Stimulated activated CD8-positive, alpha-beta memory T cell treated with anti-CD3 and anti-CD28 coated beads, Interleukin-12 subunit alpha, Interleukin-12 subunit beta, amount 100 ng/mL, for 1 hour (primary cell): ENCODE results near the gene CD300A.
"Not testable (repeated sequence)": the region's sequence is repeated elsewhere in the genome, so short reads cannot be mapped to it uniquely, and the experiment has no call there.

ENCODE experiments used
- DNase-seq: peaks from one replicate; pipeline ENCODE4 v3.0.0-alpha.2; 2020; ENCODE audit warnings: low read depth

Gene CD300A

DNA sequence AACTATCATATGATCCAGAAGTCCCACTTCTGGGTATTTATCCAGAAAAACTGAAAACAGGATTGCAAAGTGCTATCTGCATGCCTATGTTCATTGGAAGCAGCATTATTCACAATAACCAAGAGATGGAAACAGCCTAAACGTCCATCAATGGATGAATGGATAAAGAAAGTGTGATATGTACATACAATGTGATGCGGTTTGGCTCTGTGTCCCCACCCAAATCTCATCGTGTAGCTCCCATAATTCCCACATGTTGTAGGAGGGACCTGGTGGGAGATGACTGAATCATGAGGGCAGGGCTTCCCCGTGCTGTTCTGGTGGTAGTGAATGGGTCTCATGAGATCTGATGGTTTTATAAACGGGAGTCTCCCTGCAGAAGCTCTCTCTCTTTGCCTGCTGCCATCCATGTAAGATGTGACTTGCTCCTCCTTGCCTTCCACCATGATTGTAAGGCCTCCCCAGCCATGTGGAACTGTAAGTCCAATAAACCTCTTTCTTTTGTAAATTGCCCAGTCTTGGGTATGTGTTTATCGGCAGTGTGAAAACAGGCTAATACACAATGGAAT lies 52.1 kb downstream of the CD300A start:
- DNase-seq: not testable (repeated sequence)

DNA sequence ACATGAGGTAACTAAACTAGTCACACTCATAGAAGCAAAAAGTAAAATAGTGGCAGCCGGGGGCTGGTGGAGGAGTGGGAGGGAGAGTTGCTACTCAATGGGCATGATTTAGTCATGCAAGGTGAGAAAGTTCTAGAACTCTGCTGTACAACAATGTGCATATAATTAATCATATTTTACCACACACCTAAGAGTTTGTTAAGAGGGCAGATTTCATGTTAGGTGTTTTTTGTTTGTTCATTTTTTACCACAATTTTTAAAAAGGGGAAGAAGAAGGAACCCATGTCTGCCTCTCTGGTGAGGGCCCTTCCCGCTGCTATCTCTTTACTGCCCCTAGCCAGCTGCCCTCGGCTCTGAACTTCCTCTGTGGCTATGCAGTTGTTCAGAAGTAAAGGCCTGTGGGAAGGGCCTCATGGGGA lies 53.6 kb downstream of the CD300A start:
- no peak for DNase-seq

DNA sequence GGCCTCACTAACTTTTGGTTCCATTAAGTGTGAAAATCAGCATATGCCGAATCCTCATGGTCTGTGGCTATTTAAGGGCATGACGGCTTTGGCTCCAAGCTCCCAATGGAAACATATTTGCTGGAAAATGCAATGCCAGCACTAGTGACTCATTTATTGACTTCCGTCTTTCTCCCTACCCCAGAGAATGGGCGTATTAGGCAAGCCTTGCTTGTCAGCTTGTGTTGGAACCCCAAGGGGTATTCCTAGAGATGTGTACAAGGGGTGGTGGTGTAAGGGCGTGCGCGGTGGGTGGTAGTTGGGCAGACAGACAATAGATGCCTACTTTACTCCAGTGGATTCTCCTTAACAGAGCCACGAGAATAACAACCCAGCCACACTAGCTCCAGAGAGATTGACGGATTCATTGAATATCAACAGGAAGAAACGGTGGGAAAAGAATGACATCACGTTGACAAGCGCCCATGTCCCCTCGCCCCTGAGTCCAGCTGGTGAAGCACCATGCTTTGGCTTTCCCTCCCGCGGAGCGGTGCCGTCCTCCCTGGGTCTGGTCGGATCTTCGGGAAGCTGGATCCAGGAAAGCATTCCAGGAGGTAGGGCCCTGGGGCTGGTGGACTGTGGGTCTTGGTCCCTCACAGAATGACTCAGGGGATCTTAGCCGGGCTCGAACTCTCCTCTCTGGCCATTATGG lies 54.5 kb downstream of the CD300A start:
- DNase-seq: no peak

DNA sequence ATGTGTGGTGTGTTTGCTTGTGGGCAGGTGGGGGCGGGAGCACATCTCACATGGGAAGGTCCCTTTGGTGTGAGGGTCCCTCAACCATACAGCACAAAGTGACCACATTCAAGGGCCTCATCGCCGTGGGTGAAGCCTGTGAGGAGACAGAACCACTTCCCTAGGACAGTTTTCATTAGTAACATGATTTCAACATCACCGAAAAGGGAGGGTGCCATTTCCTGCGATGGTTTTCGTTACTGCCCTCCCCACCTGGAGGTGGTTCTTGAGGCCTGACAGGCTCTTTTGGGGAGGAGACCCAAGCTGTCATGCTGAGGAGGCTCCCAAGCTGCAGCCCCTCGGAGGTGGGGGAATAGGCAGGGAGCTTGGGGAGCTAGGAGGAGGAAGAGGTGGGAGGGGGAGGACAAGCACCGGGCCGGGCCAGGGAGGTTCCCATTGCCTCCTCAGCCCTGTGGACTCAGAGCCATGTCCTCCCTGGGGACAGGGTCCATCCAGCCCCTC lies 55.3 kb downstream of the CD300A start:
- no peak for DNase-seq

DNA sequence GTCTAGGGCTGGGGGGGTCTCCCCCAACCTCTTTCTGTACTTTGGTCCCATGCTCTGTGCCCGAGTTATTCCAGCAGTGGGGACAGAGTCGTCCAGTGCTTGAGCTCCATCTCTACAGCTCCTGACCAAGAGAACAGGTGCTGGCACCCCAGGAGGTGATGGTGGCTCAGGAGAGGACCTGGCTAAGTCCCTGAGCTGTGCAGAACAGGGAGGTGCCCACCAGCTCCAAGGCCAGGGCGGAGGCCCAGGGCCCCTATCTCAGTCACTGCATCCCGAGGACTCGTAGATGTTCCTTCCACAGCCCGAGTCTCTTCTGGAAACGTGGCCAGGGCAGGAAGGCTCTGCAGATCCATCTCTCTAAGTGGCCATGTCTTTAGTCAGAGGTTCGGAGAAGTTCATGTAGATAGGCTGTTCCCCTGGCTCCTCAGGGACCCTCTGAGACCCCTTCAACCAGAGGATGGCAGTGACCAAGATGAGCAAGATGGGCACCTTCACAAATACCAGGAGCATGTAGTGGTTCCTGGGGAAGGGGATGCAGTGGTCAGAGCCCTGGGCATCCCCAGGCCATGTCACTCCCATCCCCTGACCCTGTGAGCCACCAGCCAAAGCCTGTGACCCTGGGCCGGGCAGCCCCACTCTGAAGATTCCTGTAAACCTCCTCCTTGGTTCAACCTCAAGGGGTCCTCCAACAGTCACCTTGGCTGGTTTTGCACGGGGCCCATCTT lies 56.1 kb downstream of the CD300A start:
- DNase-seq: no peak

DNA sequence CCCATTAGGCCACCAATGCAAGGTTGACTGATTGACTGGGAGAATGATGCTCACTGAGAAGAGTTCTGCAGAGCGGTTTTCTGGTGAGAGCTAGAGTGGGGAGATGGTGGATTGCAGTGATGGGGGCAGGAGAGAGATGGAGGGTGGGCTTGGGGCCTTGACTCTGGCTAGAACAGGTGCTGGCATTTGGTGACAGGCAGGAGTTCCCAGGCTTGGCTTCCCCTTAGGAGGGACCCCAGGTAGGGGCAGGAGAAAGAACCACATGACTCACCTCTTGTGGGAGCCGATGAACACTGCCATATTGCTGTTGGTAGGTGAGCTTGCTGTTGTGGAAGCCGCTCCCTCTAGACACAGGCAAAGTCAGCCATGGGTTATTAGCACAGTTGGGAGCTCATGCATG lies 56.9 kb downstream of the CD300A start:
- DNase-seq: no peak

DNA sequence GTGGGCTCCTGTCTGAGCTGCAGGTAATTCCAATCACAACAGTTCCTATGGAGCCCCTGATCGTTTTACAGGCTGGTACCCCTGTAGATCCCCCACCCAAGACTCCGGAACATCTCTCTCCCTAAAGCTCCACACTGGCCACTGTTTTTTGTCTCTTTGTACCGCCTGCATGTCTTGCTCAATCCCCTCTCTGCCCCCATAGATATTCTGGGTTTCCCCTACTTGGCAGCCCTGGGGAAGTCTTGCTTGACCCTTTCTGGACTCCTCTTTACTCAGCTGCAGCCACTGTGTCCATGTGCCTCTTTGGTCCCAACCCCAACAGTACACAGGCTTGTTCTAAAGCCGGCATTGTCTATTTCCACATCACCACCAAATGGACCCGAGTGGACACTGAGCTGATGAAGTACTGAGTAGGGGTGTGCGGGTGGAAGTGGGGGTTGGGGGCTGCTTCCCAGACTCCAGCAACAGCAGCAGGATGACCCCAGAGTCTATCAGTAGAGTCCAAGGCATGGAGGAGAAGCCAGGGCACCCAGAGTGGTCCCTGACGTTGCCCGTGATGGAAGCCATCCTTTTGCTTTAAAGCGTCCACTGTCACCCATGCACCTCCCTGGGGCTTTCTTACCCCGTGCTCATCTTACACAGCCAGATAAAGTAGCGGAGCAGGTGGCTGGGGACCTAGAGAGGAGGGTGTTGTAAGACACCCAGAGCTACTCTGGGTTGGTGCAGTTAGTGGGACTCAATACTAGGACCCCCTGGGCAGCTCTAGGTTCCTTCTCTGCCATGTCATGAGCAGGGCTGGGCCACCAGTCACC lies 58.4 kb downstream of the CD300A start:
- DNase-seq: no peak

DNA sequence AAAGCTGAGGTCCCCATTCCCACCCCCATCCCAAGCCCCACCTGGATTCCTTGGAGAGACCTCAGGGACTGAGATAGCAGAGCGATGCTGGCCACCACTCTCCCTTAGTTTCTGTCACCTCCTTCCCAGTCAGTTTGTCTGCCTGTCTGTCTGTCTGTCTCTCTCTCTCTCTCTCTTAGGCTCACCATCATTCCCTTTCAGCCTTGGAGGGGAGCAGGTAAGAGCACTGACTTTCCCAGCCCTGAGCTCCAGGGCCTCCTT lies 59.0 kb downstream of the CD300A start:
- DNase-seq: no peak

DNA sequence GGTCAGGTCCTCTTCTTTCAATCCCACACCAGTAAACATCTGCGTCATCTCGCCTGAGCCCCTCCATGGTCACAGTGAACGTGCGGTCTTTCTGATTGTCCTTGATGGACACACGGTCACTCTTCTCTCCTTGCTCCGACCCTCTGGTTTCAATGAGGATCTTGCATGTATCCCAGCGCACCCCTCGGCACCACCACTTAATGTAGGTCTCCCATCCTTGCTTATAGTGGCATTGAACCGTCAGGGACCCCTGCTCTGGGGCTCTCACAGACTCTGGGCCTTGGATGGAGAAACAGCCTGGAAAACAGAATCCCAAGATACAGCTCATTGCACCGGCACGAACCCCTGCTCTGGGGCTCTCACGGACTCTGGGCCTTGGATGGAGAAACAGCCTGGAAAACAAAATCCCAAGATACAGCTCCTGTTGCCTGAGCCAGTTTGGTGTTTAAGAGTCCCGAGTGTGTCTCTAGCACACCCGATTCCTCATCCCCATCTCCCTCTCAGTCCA lies 59.4 kb downstream of the CD300A start:
- no peak for DNase-seq

DNA sequence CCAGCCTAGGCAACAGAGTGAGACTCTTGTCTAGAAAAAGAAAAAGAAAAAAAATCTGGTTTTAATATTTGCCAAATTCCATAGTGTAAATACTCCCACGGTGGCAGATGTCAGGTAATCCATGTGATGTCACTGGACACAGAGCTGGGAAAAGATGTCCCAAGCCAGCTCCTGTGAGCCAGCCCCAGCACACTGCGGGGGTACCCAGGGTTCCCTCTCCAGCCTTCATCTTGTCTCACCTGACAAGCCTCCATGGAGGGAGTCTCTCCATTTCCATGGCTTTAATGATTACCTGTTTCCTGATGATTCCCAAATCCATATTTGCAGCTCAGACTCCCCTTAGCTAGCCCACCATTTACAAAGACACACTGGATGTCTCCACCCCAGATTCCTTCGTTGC lies 60.2 kb downstream of the CD300A start:
- no peak for DNase-seq

DNA sequence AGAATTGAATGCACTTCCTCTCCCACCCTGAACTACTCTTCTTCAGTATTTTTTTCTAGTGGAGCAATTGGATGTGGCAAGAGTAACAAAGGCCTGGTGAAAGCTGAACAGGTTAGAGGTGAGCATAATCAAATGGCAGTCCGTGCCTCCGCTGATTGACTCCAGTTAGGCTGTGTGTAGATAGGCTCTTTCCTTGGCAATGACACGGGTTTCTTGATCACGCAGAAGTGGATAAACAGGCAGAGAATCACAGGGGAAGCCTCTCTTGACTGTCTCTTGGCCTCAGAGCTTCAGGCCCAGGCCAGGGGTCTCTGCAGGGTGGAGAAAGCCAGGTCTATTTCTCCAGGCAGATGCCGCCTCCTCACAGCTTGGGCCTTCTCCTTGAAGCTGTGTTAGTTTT lies 60.6 kb downstream of the CD300A start:
- no peak for DNase-seq

DNA sequence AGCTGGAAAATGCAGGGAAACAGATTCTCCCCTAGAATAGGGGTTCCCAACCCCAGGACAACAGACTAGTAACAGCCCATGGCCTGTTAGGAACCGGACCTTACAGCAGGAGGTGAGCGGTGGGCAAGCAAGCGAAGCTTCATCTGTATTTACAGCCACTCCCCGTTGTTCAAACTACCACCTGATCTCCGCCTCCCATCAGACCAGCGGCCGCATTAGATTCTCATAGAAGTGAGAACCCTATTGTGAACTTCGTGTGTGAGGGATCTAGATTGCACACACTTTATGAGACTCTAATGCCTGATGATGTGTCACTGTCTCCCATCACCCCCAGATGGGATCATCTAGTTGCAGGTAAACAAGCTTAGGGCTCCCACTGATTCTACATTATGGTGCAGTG lies 61.3 kb downstream of the CD300A start:
- DNase-seq: no peak

DNA sequence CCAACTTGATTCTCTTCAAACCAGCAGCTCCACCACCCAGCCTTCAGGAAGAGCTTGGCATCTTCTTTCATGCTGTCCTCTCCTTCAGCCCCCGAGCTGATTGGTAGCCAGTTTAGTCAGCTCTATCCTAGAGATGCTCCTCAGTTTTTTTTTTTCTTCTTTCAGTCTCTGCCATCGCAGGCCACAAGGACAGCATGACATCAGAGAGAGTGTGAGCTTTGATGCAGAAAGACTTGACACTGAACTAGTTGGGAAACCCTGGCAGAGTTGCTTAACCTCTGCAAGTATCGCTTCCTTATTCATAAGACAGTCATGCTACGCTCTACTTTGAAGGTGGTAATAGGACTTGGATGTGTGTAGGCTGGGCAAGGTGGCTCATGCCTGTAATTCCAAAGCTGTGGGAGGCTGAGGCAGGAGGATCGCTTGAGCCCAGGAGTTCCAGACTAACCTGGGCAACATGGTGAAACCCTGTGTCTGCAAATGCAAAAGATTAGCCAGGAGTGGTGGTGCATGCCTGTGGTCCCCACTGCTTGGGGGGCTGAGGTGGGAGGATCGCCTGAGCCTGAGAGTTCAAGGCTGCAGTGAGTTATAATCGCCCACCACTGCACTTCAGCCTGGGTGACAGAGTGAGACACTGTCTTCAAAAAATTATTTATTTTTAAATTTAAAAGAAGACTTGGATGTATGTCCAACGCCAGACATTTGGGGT lies 62.2 kb downstream of the CD300A start:
- DNase-seq: no peak

DNA sequence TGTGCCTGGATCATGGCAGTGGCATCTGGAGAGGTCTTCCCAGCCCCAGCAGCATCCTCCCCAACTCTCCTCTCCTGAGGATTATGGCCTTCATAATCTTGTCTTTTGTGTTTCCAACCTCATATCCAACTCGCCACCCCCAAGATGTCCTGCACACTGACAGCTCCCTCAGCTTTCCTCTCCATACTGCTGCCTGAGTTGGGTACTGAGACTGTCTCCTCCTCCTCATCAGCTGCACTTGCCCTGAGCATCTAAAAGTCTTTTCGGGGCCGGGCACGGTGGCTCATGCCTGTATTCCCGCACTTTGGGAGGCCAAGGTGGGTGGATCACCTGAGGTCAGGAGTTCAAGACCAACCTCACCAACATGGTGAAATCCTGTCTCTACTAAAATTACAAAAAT lies 62.8 kb downstream of the CD300A start:
- DNase-seq: no peak

DNA sequence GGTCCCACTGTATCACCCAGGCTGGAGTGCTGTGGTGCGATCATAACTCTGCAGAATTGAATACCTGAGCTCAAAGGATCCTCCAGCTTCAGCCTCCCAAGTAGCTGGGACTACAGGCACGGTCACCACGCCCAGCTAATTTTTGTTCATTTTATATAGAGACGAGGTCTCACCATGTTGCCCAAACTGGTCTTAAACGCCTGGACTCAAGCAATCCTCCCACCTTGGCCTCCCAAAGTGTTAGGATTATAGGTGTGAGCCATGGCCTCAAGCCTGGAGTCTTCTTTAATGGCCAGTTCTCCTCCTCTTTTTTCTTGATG lies 64.4 kb downstream of the CD300A start:
- no peak for DNase-seq

DNA sequence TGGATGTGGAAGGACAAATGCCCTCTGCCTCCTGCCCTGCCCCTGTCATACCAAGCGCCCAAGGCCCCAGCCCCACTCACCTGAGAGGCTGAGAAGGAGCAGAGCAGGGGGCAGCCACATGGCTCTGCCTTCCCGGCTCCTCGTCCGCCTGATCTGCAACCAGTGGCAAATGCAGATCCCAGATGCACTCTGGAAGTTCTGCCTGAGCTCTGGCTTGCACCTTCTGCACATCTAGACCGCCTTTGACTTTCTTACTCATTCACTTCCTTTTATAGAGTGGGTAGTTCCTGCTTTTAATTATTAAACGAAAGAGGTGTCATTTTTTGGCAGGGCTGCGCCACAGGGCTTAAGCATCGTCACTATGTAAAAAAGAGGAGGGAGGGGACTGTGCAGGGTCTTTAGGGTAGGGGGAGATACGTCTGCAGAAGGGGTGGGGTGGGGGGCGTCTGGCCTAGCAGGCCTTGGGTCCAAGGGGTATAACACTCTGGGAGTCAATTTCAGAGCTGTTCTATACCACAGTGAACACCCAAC lies 64.9 kb downstream of the CD300A start, which contains the start of gene CD300LB:
Gene CD300LB, minus strand, starts transcription at position 245 of the 531 bp plus-strand sequence. Its CDS starts 125 bp downstream, at position 120.
- no peak for DNase-seq

DNA sequence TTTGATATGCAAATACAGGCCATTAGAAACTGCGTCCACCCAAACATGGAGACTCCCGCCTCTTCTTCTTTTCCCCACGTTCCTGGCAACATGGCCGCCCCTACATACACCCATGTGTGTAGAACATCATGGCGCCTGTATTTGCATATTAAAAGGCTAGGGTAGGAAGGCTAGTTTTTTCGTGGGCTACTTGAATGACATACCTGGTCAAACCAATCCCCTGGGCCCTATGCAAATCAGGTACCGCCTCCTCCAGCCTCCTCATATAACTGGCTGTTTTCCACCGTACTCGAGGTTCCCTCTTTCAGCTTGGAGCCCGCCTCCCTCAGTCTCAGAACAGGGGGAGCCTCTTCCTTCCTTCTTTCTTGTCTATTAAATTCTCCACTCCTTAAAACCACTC lies 65.7 kb downstream of the CD300A start:
- no peak for DNase-seq
